Breast epithelium (tissue), 4 donors: ENCODE data around the gene OR2T12. TPM values are rescaled to one million over a fixed set of nuclear protein-coding genes. Genes with fewer than 3 reads are reported as not detected.
"Not testable (repeated sequence)": the region's sequence is repeated elsewhere in the genome, so short reads cannot be mapped to it uniquely, and the experiment has no call there.

Experiments used
- DNase-seq, 2 donors: peaks; one replicate each; pipeline ENCODE4 v3.0.0-alpha.2; 2019; ENCODE audit warnings: low spot score in 2 of 2
- H3K27ac ChIP-seq, 2 donors: fragments of 200-600 bp; sonication (generic) in 1 of 2; one replicate each; pipeline ENCODE4 v1.5.1; 2016 to 2019; ENCODE audit warnings: mild to moderate bottlenecking in 1 of 2
- H3K27me3 ChIP-seq, 2 donors: fragments of 200-600 bp; sonication (generic) in 1 of 2; one replicate each; pipeline versions ENCODE4 v1.5.1 to v1.6.0; 2017 to 2019; ENCODE audit warnings: control low read depth in 1 of 2, mild to moderate bottlenecking in 1 of 2
- H3K36me3 ChIP-seq: fragments of 200-600 bp; one replicate; pipeline ENCODE4 v1.5.1; 2019
- H3K4me1 ChIP-seq, 2 donors: fragments of 200-600 bp; sonication (generic); one replicate each; pipeline ENCODE4 v1.5.1; 2016 to 2019; ENCODE audit warnings: control low read depth in 1 of 2
- H3K4me3 ChIP-seq, 3 donors: fragments of 200-600 bp; sonication (generic); 1 replicate in 2 of 3; 2 replicates in 1 of 3; pipeline ENCODE4 v1.5.1; 2016 to 2019; ENCODE audit warnings: mild to moderate bottlenecking in 3 of 3, moderate library complexity in 2 of 3
- H3K9me3 ChIP-seq, 2 donors: fragments of 200-600 bp; sonication (generic) in 1 of 2; one replicate each; pipeline ENCODE4 v1.5.1; 2016 to 2019; ENCODE audit warnings: control low read depth in 1 of 2
- CTCF ChIP-seq, 3 donors: fragments of 450-650 bp; IDR thresholded peaks; one replicate each; pipeline ENCODE4 v1.5.1; 2016 to 2017; ENCODE audit warnings: antibody characterized with exemption in 3 of 3, mild to moderate bottlenecking in 3 of 3, moderate library complexity in 3 of 3
- POLR2A ChIP-seq: fragments of 450-650 bp; IDR thresholded peaks from one replicate; pipeline ENCODE4 v1.6.1; 2016; ENCODE audit warnings: antibody characterized with exemption, mild to moderate bottlenecking, moderate library complexity
- POLR2AphosphoS5 ChIP-seq, 3 donors: sonication (generic); formaldehyde crosslinking; IDR thresholded peaks; one replicate each; pipeline ENCODE4 v1.6.1; 2017; ENCODE audit warnings: antibody characterized with exemption in 3 of 3
- intact Hi-C: fragments of 100-400 bp; cut with DNase I; formaldehyde crosslinking; loops from one replicate; pipeline ENCODE4 v1.15.1; 2023; ENCODE audit warnings: low total_unique reads
- total RNA-seq, 3 donors: library from RNA; depleted of rRNA; stranded (reverse); fragments of >200 nt; gene quantifications; one replicate each; pipeline ENCODE4 v1.1.0, GENCODE V29; 2016

Gene OR2T12
- not detected for total RNA-seq

- Histone ChIP-seq H3K4me3 (no peak within 1 kb of the TSS), H3K36me3 (no peaks in the 10 kb centered on the region), H3K27ac (no peak within 1 kb of the TSS), H3K9me3 (no peaks in the 10 kb centered on the region), H3K27me3 (no peaks in the 10 kb centered on the region), H3K4me1 (no peaks in the 10 kb centered on the region)
- DNase-seq: no peak
- TF ChIP-seq POLR2A (no peak), POLR2AphosphoS5 (IDR thresholded peaks at IDR 0.05) (no peak), CTCF (IDR thresholded peaks at IDR 0.05) (no peak)
- intact Hi-C loops: no loop called here
These were observed at the start of gene OR2T12 for GRCh38 chr1:248303324-248303723. TSS of gene OR2T12 (minus strand) at chr1:248303424. CDS start at chr1:248295578, 7,846 bp downstream.

GRCh38 chr1:248348475-248348874 lies 45.3 kb upstream of the OR2T12 start, which contains the start of gene OR14C36:
TSS of gene OR14C36 (plus strand) at chr1:248348775. CDS start at chr1:248348775, 0 bp downstream.
- Histone ChIP-seq H3K27ac (no peak within 1 kb of the TSS), H3K9me3 (no peaks in the 10 kb centered on the region), H3K4me3 (no peak within 1 kb of the TSS), H3K27me3 (no peaks in the 10 kb centered on the region), H3K4me1 (no peaks in the 10 kb centered on the region), H3K36me3 (no peaks in the 10 kb centered on the region)
- DNase-seq: no peak
- intact Hi-C loops: no loop called here
- TF ChIP-seq POLR2AphosphoS5 (IDR thresholded peaks at IDR 0.05) (no peak), CTCF (IDR thresholded peaks at IDR 0.05) (no peak)

GRCh38 chr1:248343451-248343850 lies 40.2 kb upstream of the OR2T12 start:
- Histone ChIP-seq H3K4me1 (no peaks in the 10 kb centered on the region), H3K27me3 (no peaks in the 10 kb centered on the region), H3K27ac (no peak overlapping the region), H3K36me3 (no peaks in the 10 kb centered on the region), H3K9me3 (no peaks in the 10 kb centered on the region), H3K4me3 (no peak overlapping the region)
- TF ChIP-seq POLR2AphosphoS5 (IDR thresholded peaks at IDR 0.05): no peak
- no peak for TF ChIP-seq POLR2A
- TF ChIP-seq CTCF (IDR thresholded peaks at IDR 0.05): no peak
- no peak for DNase-seq
- intact Hi-C loops: no loop called here

GRCh38 chr1:248324468-248324867 lies 21.2 kb upstream of the OR2T12 start, which contains the start of gene OR2M7:
TSS of gene OR2M7 (minus strand) at chr1:248324568. CDS start at chr1:248324568, 0 bp downstream.
- H3K9me3 ChIP-seq: peaks cover 0 to 6% of the 10 kb centered on the region in 2 donors
- no peaks in the 10 kb centered on the region for H3K36me3 ChIP-seq
- H3K27ac ChIP-seq: no peak within 1 kb of the TSS
- H3K4me1 ChIP-seq: no peaks in the 10 kb centered on the region
- H3K4me3 ChIP-seq: no peak within 1 kb of the TSS
- no peaks in the 10 kb centered on the region for H3K27me3 ChIP-seq
- no peak for TF ChIP-seq CTCF (IDR thresholded peaks at IDR 0.05)
- TF ChIP-seq POLR2AphosphoS5 (IDR thresholded peaks at IDR 0.05): no peak
- no peak for TF ChIP-seq POLR2A
- intact Hi-C loops: no loop called here
- no peak for DNase-seq

- H3K4me1 ChIP-seq: no peaks in the 10 kb centered on the region
- H3K36me3 ChIP-seq: no peaks in the 10 kb centered on the region
- no peak for DNase-seq
- no peak for TF ChIP-seq POLR2AphosphoS5 (IDR thresholded peaks at IDR 0.05)
- TF ChIP-seq CTCF (IDR thresholded peaks at IDR 0.05): no peak
- no peak for TF ChIP-seq POLR2A
- H3K9me3 ChIP-seq: peaks cover 2 to 24% of the 10 kb centered on the region in 2 donors
- no peaks in the 10 kb centered on the region for H3K27me3 ChIP-seq
- H3K4me3 ChIP-seq: no peak overlapping the region
- H3K27ac ChIP-seq: no peak overlapping the region
- intact Hi-C loops: no loop called here
These were observed 13.6 kb upstream of the OR2T12 start for GRCh38 chr1:248316796-248317195.

- H3K4me1 ChIP-seq, H3K36me3 ChIP-seq, H3K4me3 ChIP-seq, H3K9me3 ChIP-seq, H3K27ac ChIP-seq, intact Hi-C loops, H3K27me3 ChIP-seq, DNase-seq: not testable (repeated sequence)
These were observed 3.5 kb upstream of the OR2T12 start for GRCh38 chr1:248306740-248307139.
